AG04450 (cell line): Measurements from ENCODE around the gene ERP27. TPM values are rescaled to one million over a fixed set of nuclear protein-coding genes. Genes with fewer than 3 reads are reported as not detected.

ENCODE experiments used
- CTCF ChIA-PET: fragments of 300-600, 350-600 bp; formaldehyde crosslinking; extraction: SDS; loops from one replicate; lab custom pipeline; 2022; ENCODE audit warnings: antibody characterized with exemption, inconsistent platforms; lab: Charles Lee
- POLR2A ChIA-PET: fragments of 350-600 bp; formaldehyde crosslinking; extraction: SDS; loops from one replicate; lab custom pipeline; 2021; ENCODE audit warnings: antibody characterized with exemption, inconsistent platforms; lab: Yijun Ruan, JAX
- DNase-seq: peaks from one replicate; pipeline ENCODE4 v3.0.0-alpha.2; 2011; ENCODE audit warnings: low read depth, low spot score
- H3K27ac ChIP-seq: one replicate; pipeline ENCODE4 v1.5.1; 2012; ENCODE audit warnings: low read depth, low read length, control low read depth
- H3K27me3 ChIP-seq: one replicate; pipeline ENCODE4 v1.6.0; 2012; ENCODE audit warnings: low read length; ENCODE audit not compliant: control insufficient read depth, insufficient read depth
- H3K4me3 ChIP-seq: 2 replicates; pipeline ENCODE4 v1.5.1; 2011; ENCODE audit warnings: mild to moderate bottlenecking, low read depth, low read length, control low read depth
- H3K9me3 ChIP-seq: 2 replicates; pipeline ENCODE4 v1.5.1; 2012; ENCODE audit warnings: low read length; ENCODE audit not compliant: control insufficient read depth, insufficient read depth
- CTCF ChIP-seq: IDR thresholded peaks from 2 replicates; pipeline ENCODE4 v1.5.1; 2011; ENCODE audit warnings: low read depth, low read length, control low read depth, inconsistent platforms
- polyA plus RNA-seq: library from polyadenylated mRNA; depleted of rRNA; stranded (reverse); fragments of >200 nt; gene quantifications from 2 replicates; pipeline ENCODE4 v1.2.3, GENCODE V29; 2011

ERP27 gene
- polyA plus RNA-seq, 1 experiment: not detected

- DNase-seq: no peak
- Histone ChIP-seq H3K4me3 (no peak overlapping the region), H3K27ac (no peak overlapping the region), H3K9me3 (no peaks in the 10 kb centered on the region), H3K27me3 (no peaks in the 10 kb centered on the region)
- ChIA-PET POLR2A (no interaction called here), CTCF (no interaction called here)
- no peak for TF ChIP-seq CTCF
These were observed 26.9 kb upstream of the ERP27 start for GRCh38 chr12:14965221-14965620.

- no peak overlapping the region for H3K4me3 ChIP-seq
- H3K27ac ChIP-seq: no peak overlapping the region
- no peak for TF ChIP-seq CTCF
- ChIA-PET CTCF (no interaction called here), POLR2A (no interaction called here)
- no peaks in the 10 kb centered on the region for H3K27me3 ChIP-seq
- no peak for DNase-seq
- H3K9me3 ChIP-seq: no peaks in the 10 kb centered on the region
These were observed 26.1 kb upstream of the ERP27 start for GRCh38 chr12:14964406-14964805.

- DNase-seq: no peak
- ChIA-PET POLR2A (no interaction called here), CTCF (no interaction called here)
- no peak for TF ChIP-seq CTCF
- H3K9me3 ChIP-seq: no peaks in the 10 kb centered on the region
- no peaks in the 10 kb centered on the region for H3K27me3 ChIP-seq
- no peak overlapping the region for H3K4me3 ChIP-seq
- no peak overlapping the region for H3K27ac ChIP-seq
These were observed 25.2 kb upstream of the ERP27 start for GRCh38 chr12:14963520-14963919.

GRCh38 chr12:14962797-14963196 is 24.5 kb upstream of the ERP27 start:
- POLR2A ChIA-PET: no interaction called here
- H3K27me3 ChIP-seq: no peaks in the 10 kb centered on the region
- H3K9me3 ChIP-seq: no peaks in the 10 kb centered on the region
- no peak for TF ChIP-seq CTCF
- H3K4me3 ChIP-seq: no peak overlapping the region
- CTCF ChIA-PET: no interaction called here
- DNase-seq: no peak
- no peak overlapping the region for H3K27ac ChIP-seq

- TF ChIP-seq CTCF: no peak
- DNase-seq: no peak
- POLR2A ChIA-PET: no interaction called here
- Histone ChIP-seq H3K9me3 (no peaks in the 10 kb centered on the region), H3K27ac (no peak overlapping the region), H3K4me3 (no peak overlapping the region), H3K27me3 (no peaks in the 10 kb centered on the region)
- CTCF ChIA-PET: no interaction called here
These were observed 23.8 kb upstream of the ERP27 start for GRCh38 chr12:14962153-14962539.
